Iris pigment epithelial cell (primary cell): Measurements from ENCODE around the gene PNMA3.
"Not testable (repeated sequence)": the region's sequence is repeated elsewhere in the genome, so short reads cannot be mapped to it uniquely, and the experiment has no call there.

Experiments used
- DNase-seq: peaks from one replicate; pipeline ENCODE4 v3.0.0-alpha.2; 2011; ENCODE audit warnings: low read depth

PNMA3 gene, protein sequence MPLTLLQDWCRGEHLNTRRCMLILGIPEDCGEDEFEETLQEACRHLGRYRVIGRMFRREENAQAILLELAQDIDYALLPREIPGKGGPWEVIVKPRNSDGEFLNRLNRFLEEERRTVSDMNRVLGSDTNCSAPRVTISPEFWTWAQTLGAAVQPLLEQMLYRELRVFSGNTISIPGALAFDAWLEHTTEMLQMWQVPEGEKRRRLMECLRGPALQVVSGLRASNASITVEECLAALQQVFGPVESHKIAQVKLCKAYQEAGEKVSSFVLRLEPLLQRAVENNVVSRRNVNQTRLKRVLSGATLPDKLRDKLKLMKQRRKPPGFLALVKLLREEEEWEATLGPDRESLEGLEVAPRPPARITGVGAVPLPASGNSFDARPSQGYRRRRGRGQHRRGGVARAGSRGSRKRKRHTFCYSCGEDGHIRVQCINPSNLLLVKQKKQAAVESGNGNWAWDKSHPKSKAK

GRCh38 chrX:153055871-153056749 is at the start of gene PNMA3:
Gene PNMA3 (plus strand): TSS chrX:153056470. CDS start chrX:153057056, 586 bp downstream.
- DNase-seq: no peak

- DNase-seq: not testable (repeated sequence)
These were observed 39.1 kb upstream of the PNMA3 start for GRCh38 chrX:153017174-153017573.

- no peak for DNase-seq
These were observed 37.1 kb upstream of the PNMA3 start for GRCh38 chrX:153019166-153019565.

DNA sequence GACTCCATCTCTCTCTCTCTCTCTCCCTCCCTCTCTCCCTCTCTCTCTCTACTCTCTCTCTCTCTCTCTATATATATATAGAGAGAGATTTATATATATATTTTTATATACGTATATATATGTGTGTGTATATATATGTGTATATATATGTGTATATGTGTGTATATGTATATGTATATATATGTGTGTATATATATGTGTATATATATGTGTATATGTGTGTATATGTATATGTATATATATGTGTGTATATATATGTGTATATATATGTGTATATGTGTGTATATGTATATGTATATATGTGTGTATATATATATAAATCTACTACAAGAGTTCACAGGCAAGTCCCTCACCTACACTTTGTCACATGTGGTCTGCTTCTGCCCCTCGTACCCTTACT is 29.8 kb upstream of the PNMA3 start:
- not testable (repeated sequence) for DNase-seq

- DNase-seq: not testable (repeated sequence)
These were observed 27.8 kb upstream of the PNMA3 start for GRCh38 chrX:153028487-153028886.

GRCh38 chrX:153029162-153029561 is 27.1 kb upstream of the PNMA3 start:
- no peak for DNase-seq

GRCh38 chrX:153029875-153030274 is 26.4 kb upstream of the PNMA3 start:
- no peak for DNase-seq

DNA sequence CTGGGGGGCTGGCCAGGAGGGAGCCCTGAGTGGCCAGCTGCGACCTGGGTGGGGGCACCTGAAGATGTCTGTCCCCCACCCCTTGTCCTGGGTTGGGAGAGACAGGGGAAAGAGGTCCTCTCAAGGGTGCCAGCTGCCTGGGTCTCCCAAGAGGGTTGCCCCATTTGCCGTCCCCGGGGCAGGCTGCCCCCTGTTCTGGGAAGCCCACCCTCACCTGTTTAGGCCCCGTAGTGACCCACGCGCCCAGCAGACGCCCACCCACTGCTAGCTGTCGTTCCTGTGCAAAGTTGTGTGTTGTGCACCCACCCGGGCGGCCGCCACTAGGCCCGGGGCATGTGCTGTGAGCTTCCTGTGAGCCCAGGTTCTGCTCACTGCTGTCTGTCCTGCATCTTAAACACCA is 25.5 kb upstream of the PNMA3 start:
- no peak for DNase-seq

DNA sequence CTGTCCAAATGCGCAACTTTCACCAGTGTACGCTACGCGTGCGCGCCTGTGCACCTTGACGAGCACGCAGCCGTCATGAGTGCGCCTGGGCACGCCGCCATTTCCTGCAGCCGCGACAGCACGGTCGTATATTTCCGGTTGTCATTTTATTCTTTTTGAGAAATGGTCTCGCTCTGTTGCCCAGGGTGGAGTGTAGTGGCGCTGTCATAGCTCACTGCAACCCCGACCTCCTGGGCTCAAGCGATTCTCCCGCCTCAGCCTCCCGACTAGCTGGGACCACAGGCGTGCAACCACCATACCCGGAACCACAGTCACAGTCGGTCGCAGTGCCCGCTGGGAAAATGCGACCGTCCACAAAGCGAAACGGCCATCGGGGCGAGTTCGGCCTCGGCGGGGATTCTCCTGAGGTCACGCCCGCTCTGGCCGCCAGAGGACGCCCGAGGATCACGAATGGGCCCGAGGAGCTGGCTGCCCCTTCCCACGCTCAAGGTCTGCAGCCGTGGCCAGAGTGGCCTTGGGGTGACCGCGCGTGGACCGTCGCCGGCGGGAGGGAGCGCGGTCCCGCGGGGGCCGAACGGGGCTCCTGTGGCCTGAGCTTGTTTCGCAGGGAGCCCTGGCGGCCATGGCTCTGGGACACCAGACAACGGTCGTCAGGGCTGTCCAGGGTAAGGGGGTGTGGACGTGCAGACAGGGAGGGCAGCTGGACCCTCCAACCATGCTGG is 23.7 kb upstream of the PNMA3 start:
- DNase-seq: peak; percentile 20

DNA sequence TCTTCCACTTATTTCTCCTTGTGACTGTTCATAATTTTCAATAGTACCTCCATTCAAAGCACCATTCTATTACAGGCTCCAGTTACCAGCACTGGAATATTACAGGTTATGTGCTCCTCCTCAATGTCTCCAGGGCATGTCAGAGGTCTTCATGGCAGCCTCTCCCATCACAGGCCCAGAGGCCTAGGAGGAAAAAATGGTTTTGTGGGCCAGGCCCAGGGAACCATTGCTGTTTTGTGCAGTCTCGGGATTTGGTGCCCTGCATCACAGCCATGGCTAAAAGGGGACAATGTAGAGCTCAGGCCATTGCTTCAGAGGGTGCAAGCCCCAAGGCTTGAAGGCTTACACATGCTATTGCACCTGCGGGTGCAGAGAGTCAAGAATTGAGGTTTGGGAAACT is 7.2 kb upstream of the PNMA3 start:
- no peak for DNase-seq

DNA sequence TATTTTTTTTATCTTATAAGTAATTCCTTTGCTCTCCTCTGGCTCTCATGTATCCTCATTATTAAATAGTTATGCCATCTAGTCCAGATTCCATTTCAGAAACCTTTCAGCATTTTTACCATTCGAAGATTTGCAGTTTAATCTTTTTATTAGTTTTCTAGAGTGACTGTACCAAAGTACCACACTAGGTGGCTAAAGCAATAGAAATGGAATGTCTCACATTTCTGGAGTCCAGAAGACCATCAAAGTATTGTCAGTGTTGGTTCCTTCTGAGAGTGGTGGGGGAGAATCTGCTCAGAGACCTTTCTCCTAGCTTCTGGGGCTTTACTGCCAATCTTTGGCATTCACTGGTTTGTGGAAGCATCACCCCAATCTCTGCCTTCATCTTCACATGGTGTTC is 3.7 kb upstream of the PNMA3 start:
- no peak for DNase-seq

DNA sequence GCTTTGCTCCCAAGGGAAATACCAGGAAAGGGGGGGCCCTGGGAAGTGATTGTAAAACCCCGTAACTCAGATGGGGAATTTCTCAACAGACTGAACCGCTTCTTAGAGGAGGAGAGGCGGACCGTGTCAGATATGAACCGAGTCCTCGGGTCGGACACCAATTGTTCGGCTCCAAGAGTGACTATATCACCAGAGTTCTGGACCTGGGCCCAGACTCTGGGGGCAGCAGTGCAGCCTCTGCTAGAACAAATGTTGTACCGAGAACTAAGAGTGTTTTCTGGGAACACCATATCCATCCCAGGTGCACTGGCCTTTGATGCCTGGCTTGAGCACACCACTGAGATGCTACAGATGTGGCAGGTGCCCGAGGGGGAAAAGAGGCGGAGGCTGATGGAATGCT is 1.0 kb downstream of the PNMA3 start:
- DNase-seq: no peak

- no peak for DNase-seq
These were observed 3.2 kb downstream of the PNMA3 start for GRCh38 chrX:153059191-153060094.

- DNase-seq: no peak
These were observed 3.8 kb downstream of the PNMA3 start for GRCh38 chrX:153060095-153060445.

DNA sequence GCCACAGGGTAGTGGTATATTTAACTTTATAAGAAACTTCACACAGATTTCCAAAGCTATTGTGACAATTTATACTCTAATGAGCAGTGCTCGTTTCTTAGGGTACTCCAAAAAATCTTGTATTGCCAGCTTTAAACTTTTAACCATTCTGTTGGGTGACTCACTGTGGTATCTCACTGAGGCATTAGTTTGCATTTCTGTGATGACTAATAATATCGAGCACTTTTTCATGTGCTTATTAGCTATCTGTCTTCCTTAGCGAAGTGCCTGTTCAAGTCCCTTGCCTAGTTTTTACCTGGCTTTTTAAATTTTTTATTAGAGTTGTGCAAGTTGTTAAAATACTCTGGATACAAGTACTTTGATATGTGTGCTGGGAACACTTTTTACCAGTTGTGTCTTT is 5.5 kb downstream of the PNMA3 start:
- DNase-seq: peak; percentile 55

- peak; percentile 40 for DNase-seq
These were observed 7.0 kb downstream of the PNMA3 start for GRCh38 chrX:153063315-153063714.

DNA sequence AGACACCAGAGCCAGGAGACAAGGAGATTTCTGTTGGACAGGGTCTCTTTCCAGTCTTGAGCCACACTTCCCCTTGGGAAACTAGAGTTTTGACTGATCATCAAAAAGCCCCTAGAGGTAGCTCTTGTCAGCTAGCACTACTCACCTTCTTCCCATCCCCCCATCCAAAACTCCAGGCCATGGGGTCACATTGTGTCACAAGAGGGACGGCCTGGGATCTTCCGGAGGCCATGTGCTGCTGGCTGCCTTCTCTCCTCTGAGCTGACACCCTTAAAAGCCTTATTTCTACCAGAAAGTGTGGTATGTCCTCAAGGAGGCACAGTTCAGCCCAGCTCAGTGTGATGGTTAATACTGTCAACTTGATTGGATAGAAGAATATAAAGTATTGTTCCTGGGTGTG is 7.8 kb downstream of the PNMA3 start:
- no peak for DNase-seq

DNA sequence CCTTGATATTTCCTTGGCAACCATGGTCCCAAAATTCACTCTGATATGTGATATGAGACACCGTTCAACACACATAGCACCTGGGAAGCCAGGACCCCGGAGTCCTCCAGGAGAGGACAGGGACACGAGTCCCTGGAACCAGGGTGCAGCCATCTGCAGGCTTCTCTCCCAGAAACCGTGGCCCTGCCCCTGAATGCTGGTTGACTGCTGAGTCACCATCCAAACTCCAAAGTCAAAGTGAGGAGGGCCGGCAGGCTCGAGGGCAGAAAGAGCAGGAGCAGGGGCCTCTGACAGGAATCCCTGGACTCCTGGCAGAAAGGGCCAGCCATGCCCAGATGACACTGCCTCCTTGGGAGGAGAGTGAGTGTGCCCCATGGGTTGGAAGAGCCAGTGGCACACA is 9.1 kb downstream of the PNMA3 start:
- DNase-seq: no peak

DNA sequence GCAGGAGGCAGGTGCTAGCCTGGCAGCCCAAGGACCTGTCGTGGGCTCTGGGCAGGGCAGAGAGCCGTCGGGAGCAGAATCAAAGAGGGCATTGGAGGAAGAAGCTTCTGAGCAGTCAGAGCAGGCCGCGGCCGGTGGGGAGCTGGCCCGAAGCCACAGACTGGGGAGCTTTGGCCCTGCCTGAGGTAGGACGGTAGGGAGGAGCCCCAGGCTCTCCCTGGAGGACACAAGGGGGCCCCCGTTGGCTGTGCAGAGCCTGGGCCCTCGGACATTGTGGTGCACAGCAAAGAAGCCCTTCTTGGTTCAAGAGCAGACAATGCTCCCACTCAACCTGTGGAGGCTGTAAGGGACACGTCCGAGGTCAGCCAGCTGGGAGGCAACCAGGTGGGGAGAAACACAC is 10.1 kb downstream of the PNMA3 start:
- DNase-seq: not testable (repeated sequence)

- not testable (repeated sequence) for DNase-seq
These were observed 15.8 kb downstream of the PNMA3 start, which contains the start of gene PNMA6A for GRCh38 chrX:153071909-153072583. Gene PNMA6A (plus strand): TSS chrX:153072454. CDS start chrX:153073063, 609 bp downstream.

- not testable (repeated sequence) for DNase-seq
These were observed 17.1 kb downstream of the PNMA3 start for GRCh38 chrX:153073331-153073730.
